ENCODE measurements around the gene TOMM20.
"Not testable (repeated sequence)": the region's sequence is repeated elsewhere in the genome, so short reads cannot be mapped to it uniquely, and the experiment has no call there.

Gene TOMM20

GRCh38 chr1:235090406-235091069 is 38.1 kb downstream of the TOMM20 start:
- Histone ChIP-seq H3K4me3 (no peak overlapping the region), H3K9ac (ENCODE audit: insufficient read length) (no peak overlapping the region), H3K27ac (no peak overlapping the region), H3K36me3 (ENCODE audit: insufficient read depth, low read length) (no peaks in the 10 kb centered on the region), H3K9me3 (ENCODE audit: low read depth, low read length) (no peaks in the 10 kb centered on the region)
- no peak for TF ChIP-seq POLR2AphosphoS5 (IDR thresholded peaks at IDR 0.05; ENCODE audit: borderline replicate concordance, low read depth, low read length)
- TF ChIP-seq FOXP2 (optimal IDR thresholded peaks at IDR 0.05; ENCODE audit: control extremely low read depth, extremely low read length, insufficient read depth): no peak
- TF ChIP-seq EZH2 (IDR thresholded peaks at IDR 0.05): no peak
- no peak for DNase-seq (ENCODE audit: low read depth, low spot score)

GRCh38 chr1:235088907-235089306 is 39.7 kb downstream of the TOMM20 start:
- Histone ChIP-seq H3K4me3 (no peak overlapping the region), H3K36me3 (ENCODE audit: insufficient read depth, low read length) (no peaks in the 10 kb centered on the region), H3K9ac (ENCODE audit: insufficient read length) (no peak overlapping the region), H3K9me3 (ENCODE audit: low read depth, low read length) (no peaks in the 10 kb centered on the region), H3K27ac (no peak overlapping the region)
- TF ChIP-seq FOXP2 (optimal IDR thresholded peaks at IDR 0.05; ENCODE audit: control extremely low read depth, extremely low read length, insufficient read depth) (no peak), POLR2AphosphoS5 (IDR thresholded peaks at IDR 0.05; ENCODE audit: borderline replicate concordance, low read depth, low read length) (no peak), EZH2 (IDR thresholded peaks at IDR 0.05) (no peak)
- DNase-seq (ENCODE audit: low read depth, low spot score): no peak

- TF ChIP-seq FOXP2 (optimal IDR thresholded peaks at IDR 0.05; ENCODE audit: control extremely low read depth, extremely low read length, insufficient read depth): no peak
- TF ChIP-seq POLR2AphosphoS5 (IDR thresholded peaks at IDR 0.05; ENCODE audit: borderline replicate concordance, low read depth, low read length): no peak
- no peak for TF ChIP-seq EZH2 (IDR thresholded peaks at IDR 0.05)
- H3K27ac ChIP-seq: no peak overlapping the region
- no peak for DNase-seq (ENCODE audit: low read depth, low spot score)
- H3K4me3 ChIP-seq: no peak overlapping the region
- no peaks in the 10 kb centered on the region for H3K9me3 ChIP-seq (ENCODE audit: low read depth, low read length)
- no peaks in the 10 kb centered on the region for H3K36me3 ChIP-seq (ENCODE audit: insufficient read depth, low read length)
- no peak overlapping the region for H3K9ac ChIP-seq (ENCODE audit: insufficient read length)
Measured at GRCh38 chr1:235088430-235088829, 40.2 kb downstream of the TOMM20 start.

GRCh38 chr1:235087906-235088305 is 40.7 kb downstream of the TOMM20 start:
- no peak for DNase-seq (ENCODE audit: low read depth, low spot score)
- TF ChIP-seq FOXP2 (optimal IDR thresholded peaks at IDR 0.05; ENCODE audit: control extremely low read depth, extremely low read length, insufficient read depth) (no peak), EZH2 (IDR thresholded peaks at IDR 0.05) (no peak), POLR2AphosphoS5 (IDR thresholded peaks at IDR 0.05; ENCODE audit: borderline replicate concordance, low read depth, low read length) (no peak)
- Histone ChIP-seq H3K4me3 (no peak overlapping the region), H3K27ac (no peak overlapping the region), H3K9me3 (ENCODE audit: low read depth, low read length) (no peaks in the 10 kb centered on the region), H3K36me3 (ENCODE audit: insufficient read depth, low read length) (no peaks in the 10 kb centered on the region), H3K9ac (ENCODE audit: insufficient read length) (no peak overlapping the region)

GRCh38 chr1:235085411-235086117 is 43.1 kb downstream of the TOMM20 start:
- H3K27ac ChIP-seq; H3K9ac ChIP-seq (ENCODE audit: insufficient read length); DNase-seq (ENCODE audit: low read depth, low spot score); H3K9me3 ChIP-seq (ENCODE audit: low read depth, low read length); H3K36me3 ChIP-seq (ENCODE audit: insufficient read depth, low read length); H3K4me3 ChIP-seq: not testable (repeated sequence)

- H3K27ac ChIP-seq; H3K9me3 ChIP-seq (ENCODE audit: low read depth, low read length); DNase-seq (ENCODE audit: low read depth, low spot score); H3K9ac ChIP-seq (ENCODE audit: insufficient read length); H3K36me3 ChIP-seq (ENCODE audit: insufficient read depth, low read length); H3K4me3 ChIP-seq: not testable (repeated sequence)
Measured at GRCh38 chr1:235080788-235081187, 47.8 kb downstream of the TOMM20 start.

GRCh38 chr1:235080297-235080657 is 48.4 kb downstream of the TOMM20 start:
- not testable (repeated sequence) for H3K9ac ChIP-seq (ENCODE audit: insufficient read length)

GRCh38 chr1:235079443-235080296 is 49.0 kb downstream of the TOMM20 start:
- Histone ChIP-seq H3K27ac (no peak overlapping the region), H3K9ac (ENCODE audit: insufficient read length) (no peak overlapping the region), H3K36me3 (ENCODE audit: insufficient read depth, low read length) (no peaks in the 10 kb centered on the region), H3K9me3 (ENCODE audit: low read depth, low read length) (no peaks in the 10 kb centered on the region), H3K4me3 (no peak overlapping the region)
- TF ChIP-seq FOXP2 (optimal IDR thresholded peaks at IDR 0.05; ENCODE audit: control extremely low read depth, extremely low read length, insufficient read depth) (no peak), POLR2AphosphoS5 (IDR thresholded peaks at IDR 0.05; ENCODE audit: borderline replicate concordance, low read depth, low read length) (no peak), EZH2 (IDR thresholded peaks at IDR 0.05) (no peak)
- DNase-seq (ENCODE audit: low read depth, low spot score): no peak

More at GRCh38 chr1:235080297-235080657, 48.4 kb downstream of the TOMM20 start:
- not testable (repeated sequence) for H3K36me3 ChIP-seq (ENCODE audit: insufficient read depth, low read length); DNase-seq (ENCODE audit: low read depth, low spot score); H3K9me3 ChIP-seq (ENCODE audit: low read depth, low read length); H3K4me3 ChIP-seq; H3K27ac ChIP-seq

Measured in SK-N-MC (cell line).